ENCODE results near the gene CTNNBL1.

The CTNNBL1 gene

GRCh38 chr20:37893566-37894241 lies 199.9 kb downstream of the CTNNBL1 start:
- TF ChIP-seq GATA3 (IDR thresholded peaks at IDR 0.05; ENCODE audit: low read depth, low read length), result no peak
- TF ChIP-seq GATA2 (IDR thresholded peaks at IDR 0.05; ENCODE audit: low read depth, low read length), result no peak

- TF ChIP-seq GATA2 (IDR thresholded peaks at IDR 0.05; ENCODE audit: low read depth, low read length) (no peak), GATA3 (IDR thresholded peaks at IDR 0.05; ENCODE audit: low read depth, low read length) (no peak)
These were observed 200.6 kb downstream of the CTNNBL1 start for GRCh38 chr20:37894454-37894853.

GRCh38 chr20:37895166-37895565 lies 201.3 kb downstream of the CTNNBL1 start:
- TF ChIP-seq GATA2 (IDR thresholded peaks at IDR 0.05; ENCODE audit: low read depth, low read length), result no peak

- no peak for TF ChIP-seq GATA3 (IDR thresholded peaks at IDR 0.05; ENCODE audit: low read depth, low read length)
- TF ChIP-seq GATA2 (IDR thresholded peaks at IDR 0.05; ENCODE audit: low read depth, low read length), result no peak
These were observed 203.2 kb downstream of the CTNNBL1 start for GRCh38 chr20:37896932-37897548.

GRCh38 chr20:37898233-37899104 lies 204.6 kb downstream of the CTNNBL1 start:
- TF ChIP-seq GATA2 (IDR thresholded peaks at IDR 0.05; ENCODE audit: low read depth, low read length) (no peak), GATA3 (IDR thresholded peaks at IDR 0.05; ENCODE audit: low read depth, low read length) (no peak)

GRCh38 chr20:37899105-37900045 lies 205.5 kb downstream of the CTNNBL1 start:
- TF ChIP-seq GATA3 (IDR thresholded peaks at IDR 0.05; ENCODE audit: low read depth, low read length), result no peak
- TF ChIP-seq GATA2 (IDR thresholded peaks at IDR 0.05; ENCODE audit: low read depth, low read length), result no peak

- TF ChIP-seq GATA3 (IDR thresholded peaks at IDR 0.05; ENCODE audit: low read depth, low read length) (no peak), GATA2 (IDR thresholded peaks at IDR 0.05; ENCODE audit: low read depth, low read length) (no peak)
These were observed 207.4 kb downstream of the CTNNBL1 start for GRCh38 chr20:37901240-37901639.

GRCh38 chr20:37901654-37902503 lies 208.0 kb downstream of the CTNNBL1 start:
- TF ChIP-seq GATA3 (IDR thresholded peaks at IDR 0.05; ENCODE audit: low read depth, low read length), result no peak
- TF ChIP-seq GATA2 (IDR thresholded peaks at IDR 0.05; ENCODE audit: low read depth, low read length), result no peak

GRCh38 chr20:37902504-37903313 lies 208.9 kb downstream of the CTNNBL1 start, which contains the start of gene VSTM2L:
TSS of gene VSTM2L (plus strand) at chr20:37903127. CDS start at chr20:37903351, 224 bp downstream.
- no peak for TF ChIP-seq GATA3 (IDR thresholded peaks at IDR 0.05; ENCODE audit: low read depth, low read length)
- TF ChIP-seq GATA2 (IDR thresholded peaks at IDR 0.05; ENCODE audit: low read depth, low read length), result no peak

GRCh38 chr20:37903317-37904007 lies 209.6 kb downstream of the CTNNBL1 start:
- TF ChIP-seq GATA2 (IDR thresholded peaks at IDR 0.05; ENCODE audit: low read depth, low read length) (no peak), GATA3 (IDR thresholded peaks at IDR 0.05; ENCODE audit: low read depth, low read length) (no peak)

GRCh38 chr20:37904008-37904642 lies 210.3 kb downstream of the CTNNBL1 start:
- TF ChIP-seq GATA2 (IDR thresholded peaks at IDR 0.05; ENCODE audit: low read depth, low read length) (no peak), GATA3 (IDR thresholded peaks at IDR 0.05; ENCODE audit: low read depth, low read length) (no peak)
